GM19324 (cell line): Measurements from ENCODE around the gene BORCS8.
A peak's percentile ranks its signal among the peaks of the same experiment; 100 is the strongest.

Experiments
- ATAC-seq: cut with Tn5 transposase; IDR thresholded peaks from one replicate; pipeline ENCODE4 v1.9.1; 2021; ENCODE audit warnings: mild to moderate bottlenecking, moderate library complexity; ENCODE audit not compliant: unreplicated experiment, low FRiP score

The BORCS8 gene

GRCh38 chr19:19214892-19215291, 22.9 kb upstream of the BORCS8 start:
- no peak for ATAC-seq

DNA sequence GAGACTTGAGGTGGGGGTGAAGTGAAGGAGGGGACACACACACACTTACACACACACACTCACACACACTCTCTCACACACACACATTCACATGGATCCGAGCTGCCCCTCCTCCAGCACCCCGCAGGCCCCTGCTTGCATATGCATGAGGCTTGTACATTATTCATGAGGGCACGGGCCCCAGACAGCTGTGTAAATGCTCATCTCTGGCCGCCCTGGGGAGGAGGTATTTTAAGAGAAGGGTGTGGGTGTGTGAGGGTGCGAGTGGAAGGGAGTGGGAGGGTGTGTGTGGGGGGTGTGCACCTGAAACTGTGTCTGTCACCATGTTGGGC, 22.2 kb upstream of the BORCS8 start:
- no peak for ATAC-seq

- ATAC-seq: no peak
Measured at GRCh38 chr19:19213426-19214158, 21.6 kb upstream of the BORCS8 start.

- no peak for ATAC-seq
Measured at GRCh38 chr19:19212916-19213315, 21.0 kb upstream of the BORCS8 start.

DNA sequence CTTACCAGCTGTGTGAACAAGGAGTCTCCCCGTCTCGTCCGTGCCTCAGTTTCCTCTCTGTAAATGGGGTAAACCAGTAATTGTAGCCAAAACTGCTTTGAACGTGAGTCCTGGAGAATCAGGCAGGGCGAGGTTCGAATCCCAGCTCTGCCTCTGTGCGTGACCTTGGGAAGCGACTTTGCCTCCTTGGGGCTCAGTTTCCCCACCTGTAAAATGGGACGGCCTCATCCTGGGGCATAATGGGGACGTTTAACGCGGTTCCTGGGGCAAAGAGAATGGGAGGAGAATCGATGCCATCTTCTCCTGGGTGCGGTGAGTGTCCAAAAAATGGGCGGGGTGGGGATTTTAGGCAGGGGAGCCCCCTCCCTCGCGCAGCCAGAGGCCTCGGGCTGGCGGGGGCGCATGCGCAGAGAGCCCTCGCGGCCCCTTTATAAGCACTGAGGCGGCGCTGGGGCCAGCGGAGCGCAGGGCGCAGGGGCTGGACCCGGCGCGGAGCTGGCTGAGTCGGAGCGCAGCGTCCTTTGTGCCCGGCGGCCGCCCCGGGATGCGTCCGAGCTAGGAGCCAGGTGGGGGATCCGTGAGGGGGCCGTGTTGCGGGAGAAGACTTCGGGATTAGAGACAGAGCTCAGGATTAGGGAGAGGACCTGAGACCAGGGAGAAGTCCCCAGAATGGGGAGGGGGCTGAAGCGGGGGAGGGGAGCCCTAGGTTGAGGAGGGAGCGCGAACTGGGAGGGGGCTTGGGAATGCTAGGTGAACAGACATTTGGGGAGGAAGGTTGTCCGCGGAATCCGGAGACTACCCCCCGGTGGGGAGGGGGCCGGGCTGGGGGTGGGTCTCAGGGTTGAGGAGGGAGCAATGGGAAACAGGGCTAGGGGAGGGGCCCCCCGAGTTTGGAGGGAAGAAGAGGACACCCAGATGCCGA, 19.8 kb upstream of the BORCS8 start, which contains the start of gene NCAN:
Gene NCAN (plus strand): TSS at position 460 of the 922 bp plus-strand sequence. CDS start 4,996 bp downstream, outside the sequence.
- no peak for ATAC-seq

- no peak for ATAC-seq
Measured at GRCh38 chr19:19209372-19209771, 17.4 kb upstream of the BORCS8 start.

DNA sequence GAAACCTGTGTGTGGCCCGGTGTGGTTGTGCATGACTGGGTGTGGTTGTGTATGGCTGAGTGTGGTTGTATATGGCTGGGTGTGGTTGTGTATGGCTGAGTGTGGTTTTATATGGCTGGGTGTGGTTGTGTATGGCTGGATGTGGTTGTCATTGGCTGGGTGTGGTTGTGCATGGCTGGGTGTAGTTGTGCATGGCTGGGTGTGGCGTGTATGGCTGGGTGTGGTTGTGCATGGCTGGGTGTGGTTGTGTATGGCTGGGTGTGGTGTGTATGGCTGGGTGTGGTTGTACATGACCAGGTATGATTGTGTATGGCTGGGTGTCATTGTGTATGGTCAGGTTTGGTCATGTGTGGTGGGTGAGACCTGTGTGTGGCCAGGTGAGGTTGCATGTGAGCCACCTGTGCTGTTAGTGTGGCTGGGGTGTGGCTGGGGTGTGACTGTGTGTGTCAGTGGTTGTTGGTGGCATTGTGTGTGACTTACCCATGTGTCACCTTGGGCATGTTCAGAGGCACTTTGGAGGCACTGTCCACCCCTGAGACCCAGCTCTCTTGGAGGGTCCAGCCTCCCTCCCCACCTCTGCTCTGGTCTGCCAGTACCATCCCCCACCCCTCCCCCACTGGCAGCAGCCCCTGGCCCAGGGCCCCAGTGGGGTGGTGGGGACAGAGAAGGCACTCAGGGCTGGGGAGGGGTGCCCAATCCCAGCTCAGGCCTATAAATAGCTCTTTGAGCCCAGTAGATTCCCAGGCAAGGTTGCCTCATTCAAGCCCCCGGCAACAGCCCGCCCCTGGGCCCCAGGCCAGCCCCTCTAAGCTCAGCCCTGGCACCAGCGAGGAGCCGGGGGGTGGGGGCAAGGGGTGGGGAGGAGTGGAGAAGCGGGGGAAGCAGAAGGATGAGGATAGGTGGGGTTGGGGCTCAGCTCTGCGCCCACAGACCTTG, 16.0 kb upstream of the BORCS8 start:
- no peak for ATAC-seq

- no peak for ATAC-seq
Measured at GRCh38 chr19:19206938-19207337, 15.0 kb upstream of the BORCS8 start.

DNA sequence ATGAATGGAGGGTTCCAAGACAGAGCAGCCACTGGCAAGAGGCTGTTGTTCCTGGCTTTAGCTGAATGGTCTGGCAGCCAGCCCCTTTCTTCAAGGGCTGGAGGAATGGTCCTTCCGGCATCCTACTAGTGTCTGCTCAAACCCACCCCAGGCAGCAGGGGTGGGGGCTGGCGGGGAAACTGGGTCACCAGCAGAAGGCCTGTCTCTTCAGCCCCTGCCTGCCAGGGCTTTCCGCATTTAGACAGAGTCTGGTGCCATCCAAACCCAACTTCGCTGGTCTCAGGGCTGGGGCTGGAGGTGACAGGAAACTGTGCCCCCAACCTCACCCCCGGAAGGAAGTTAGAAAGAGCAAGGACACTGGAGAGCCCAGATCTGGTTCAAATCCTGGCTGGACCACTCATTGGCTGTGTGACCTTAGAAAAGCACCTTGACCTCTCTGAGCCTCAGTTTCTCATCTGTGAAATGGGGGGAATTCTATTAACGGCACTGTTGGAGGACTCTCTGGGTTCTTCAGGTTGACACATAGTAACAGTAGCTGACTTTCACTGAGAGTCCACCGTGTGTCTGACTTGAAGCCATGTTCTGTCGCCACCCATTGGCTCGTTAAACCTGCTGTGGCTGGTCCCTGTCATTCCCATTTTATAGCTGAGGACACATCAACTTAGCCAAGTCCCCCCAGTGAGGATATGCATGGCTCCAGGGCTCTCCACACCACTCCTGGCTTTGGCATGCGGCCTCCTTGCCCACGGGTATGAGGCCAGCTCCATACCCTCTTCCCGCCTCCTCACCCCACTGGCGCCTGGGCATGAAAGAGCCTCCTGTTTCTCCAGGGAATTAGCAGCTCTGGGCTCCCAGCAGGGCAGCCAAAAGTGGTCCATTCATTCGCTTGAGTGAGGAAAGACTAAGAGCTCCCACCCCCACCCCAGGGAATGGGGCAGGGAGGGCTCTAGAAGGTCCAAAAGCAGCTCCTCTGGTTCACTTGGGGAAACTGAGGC, 13.8 kb upstream of the BORCS8 start:
- no peak for ATAC-seq

DNA sequence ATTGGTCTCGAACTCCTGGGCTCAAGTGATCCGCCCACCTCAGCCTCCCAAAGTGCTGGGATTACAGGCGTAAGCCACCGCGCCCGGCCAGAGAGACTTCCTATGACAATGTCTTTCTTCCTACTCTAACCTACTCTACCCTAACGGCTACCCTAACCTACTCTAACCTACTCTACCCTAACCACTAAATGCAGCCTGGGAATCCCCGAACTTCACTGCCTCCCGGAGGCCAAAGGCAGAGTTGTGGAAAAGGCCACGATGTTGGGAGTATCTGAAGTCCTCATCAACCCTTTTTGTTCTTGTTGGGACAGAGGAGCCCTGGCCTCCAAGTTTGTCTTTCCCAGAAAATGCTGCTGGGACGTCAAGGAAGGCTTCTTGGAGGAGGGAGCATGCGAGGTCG, 12.2 kb upstream of the BORCS8 start:
- no peak for ATAC-seq

DNA sequence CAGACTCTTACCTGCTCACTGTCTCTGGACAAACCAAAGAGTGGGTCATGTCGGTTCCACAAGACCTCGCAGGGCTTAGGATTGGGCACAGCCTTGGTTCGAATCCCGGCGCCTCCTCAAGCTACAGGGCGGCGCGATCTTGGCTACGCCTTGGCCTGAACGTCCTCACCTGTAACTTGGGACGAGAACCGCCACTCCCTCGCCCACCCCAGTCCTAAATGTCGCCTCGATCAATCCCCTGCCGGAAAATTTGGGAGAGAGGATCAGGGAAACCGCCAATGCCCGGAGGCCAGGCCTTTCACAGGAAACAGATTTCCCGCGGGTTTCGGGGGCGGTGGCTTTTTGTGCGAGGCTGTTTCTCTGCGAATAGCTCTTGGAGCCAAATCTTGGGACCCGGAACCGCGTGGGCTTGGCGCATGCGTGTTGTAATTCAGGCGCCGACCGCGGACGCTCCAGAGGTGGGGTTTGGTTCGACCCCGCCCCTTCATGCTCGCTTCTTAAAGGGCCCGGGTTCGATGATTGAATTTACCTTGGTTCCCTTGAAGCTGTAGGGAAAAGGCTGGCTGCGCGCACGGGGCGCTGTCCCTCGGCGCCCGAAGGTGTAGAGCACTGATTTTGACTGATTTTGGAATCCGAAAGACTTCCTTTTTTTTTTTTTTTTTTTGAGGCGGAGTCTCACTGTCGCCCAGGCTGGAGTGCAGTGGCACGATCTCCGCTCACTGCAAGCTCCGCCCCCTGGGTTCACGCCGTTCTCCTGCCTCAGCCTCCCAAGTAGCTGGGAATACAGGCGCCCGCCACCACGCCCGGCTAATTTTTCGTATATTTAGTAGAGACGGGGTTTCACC, 11.3 kb upstream of the BORCS8 start, which contains the start of gene NR2C2AP:
Gene NR2C2AP (minus strand): TSS at position 403 of the 845 bp plus-strand sequence. CDS start 354 bp downstream, at position 49.
- peak; percentile 75 for ATAC-seq

DNA sequence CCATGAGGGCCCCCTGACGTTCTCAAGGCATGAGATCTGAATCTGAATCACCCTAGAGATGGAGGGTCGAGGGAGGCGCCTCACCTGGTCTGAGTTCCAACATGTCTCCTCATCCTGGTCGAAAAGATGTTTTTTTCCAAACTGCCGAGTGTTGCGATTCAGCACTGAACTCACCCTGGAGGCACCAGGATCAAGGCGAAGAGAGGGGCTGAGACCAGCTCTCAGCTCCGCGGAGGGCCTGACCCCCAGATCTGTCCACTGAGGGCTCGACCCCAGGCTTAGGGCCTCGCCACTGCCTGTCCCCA, 10.7 kb upstream of the BORCS8 start:
- no peak for ATAC-seq

GRCh38 chr19:19201697-19202630, 10.0 kb upstream of the BORCS8 start:
- no peak for ATAC-seq

DNA sequence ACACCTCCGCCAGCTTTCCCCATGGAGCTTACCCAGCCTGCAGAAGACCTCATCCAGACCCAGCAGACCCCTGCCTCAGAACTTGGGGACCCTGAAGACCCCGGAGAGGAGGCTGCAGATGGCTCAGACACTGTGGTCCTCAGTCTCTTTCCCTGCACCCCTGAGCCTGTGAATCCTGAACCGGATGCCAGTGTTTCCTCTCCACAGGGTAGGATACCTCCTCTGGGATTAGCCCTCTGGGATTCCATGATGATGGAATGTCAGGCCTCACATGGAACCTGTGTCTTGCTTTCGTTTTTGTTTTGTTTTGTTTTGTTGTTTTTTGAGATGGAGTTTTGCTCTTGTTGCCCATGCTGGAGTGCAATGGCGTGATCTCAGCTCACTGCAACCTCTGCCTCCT, 2.0 kb upstream of the BORCS8 start:
- no peak for ATAC-seq

DNA sequence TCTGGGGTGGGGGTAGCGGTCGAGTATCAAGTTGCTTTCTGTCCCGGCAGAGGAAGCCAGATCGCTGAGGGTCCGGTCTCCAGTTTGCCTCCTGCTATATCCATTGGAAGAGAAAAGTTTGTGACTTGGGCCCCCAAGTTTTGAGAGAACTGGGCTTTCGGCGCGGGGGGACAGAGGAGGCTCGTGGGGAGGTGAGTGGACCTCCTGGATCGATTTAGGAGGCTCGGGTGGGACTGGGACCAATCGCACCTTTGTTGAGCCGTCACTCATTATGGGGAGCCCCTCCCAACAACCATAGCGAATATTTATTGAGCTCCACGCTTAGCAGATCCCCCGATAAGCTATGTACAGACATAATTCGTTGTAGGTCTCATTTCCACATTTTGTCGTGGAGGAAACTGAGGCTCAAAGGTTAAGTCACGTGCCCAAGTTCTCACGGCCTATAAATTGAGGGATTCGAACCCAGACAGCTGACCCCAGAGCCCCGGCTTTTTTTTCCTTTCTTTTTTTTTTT, 1.0 kb upstream of the BORCS8 start:
- ATAC-seq: no peak

- ATAC-seq: no peak
Measured at GRCh38 chr19:19191768-19192077, 229 bp downstream of the BORCS8 start.

DNA sequence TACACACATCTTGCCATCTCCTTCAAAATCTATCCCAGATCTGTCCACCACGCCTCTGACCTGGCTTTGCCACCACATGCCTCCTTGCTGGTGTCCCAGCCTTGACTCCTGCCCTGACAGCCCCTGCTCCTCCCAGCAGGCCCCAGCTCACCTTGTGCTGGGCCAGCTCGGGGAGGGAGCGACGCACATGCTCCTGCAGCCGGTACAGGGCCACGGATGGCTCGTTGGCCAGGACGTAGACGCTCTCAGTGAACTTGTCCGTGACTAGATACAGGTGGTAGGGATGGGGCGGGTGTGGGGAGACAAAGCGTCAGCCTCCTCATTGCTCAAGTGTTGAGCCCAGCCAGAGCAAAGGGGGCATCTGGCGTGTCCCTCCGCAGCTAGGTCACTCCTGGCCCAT, 5.2 kb downstream of the BORCS8 start:
- no peak for ATAC-seq
